ENCODE measurements around the gene SNX13.

DNA sequence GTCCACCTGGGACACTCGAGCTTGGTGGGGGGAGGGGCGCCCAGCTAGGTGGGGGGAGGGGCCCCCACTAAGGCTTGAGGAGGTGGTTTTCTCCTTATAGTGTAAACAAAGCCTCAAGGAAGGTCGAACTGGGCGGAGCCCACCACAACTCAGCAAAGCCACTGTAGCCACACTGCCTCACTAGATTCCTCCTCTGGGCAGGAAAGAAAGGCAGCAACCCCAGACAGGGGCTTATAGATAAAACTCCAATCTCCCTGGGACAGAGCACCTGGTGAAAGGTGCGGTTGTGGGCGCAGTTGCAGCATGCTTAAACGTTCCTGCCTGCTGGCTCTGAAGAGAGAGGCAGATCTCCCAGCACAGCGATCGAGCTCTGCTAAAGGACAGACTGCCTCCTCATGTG is 133.1 kb downstream of the SNX13 start:
- TF ChIP-seq, protein P1, sequence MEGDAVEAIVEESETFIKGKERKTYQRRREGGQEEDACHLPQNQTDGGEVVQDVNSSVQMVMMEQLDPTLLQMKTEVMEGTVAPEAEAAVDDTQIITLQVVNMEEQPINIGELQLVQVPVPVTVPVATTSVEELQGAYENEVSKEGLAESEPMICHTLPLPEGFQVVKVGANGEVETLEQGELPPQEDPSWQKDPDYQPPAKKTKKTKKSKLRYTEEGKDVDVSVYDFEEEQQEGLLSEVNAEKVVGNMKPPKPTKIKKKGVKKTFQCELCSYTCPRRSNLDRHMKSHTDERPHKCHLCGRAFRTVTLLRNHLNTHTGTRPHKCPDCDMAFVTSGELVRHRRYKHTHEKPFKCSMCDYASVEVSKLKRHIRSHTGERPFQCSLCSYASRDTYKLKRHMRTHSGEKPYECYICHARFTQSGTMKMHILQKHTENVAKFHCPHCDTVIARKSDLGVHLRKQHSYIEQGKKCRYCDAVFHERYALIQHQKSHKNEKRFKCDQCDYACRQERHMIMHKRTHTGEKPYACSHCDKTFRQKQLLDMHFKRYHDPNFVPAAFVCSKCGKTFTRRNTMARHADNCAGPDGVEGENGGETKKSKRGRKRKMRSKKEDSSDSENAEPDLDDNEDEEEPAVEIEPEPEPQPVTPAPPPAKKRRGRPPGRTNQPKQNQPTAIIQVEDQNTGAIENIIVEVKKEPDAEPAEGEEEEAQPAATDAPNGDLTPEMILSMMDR (IDR thresholded peaks at IDR 0.05): no peak
- TF ChIP-seq EZH2 (IDR thresholded peaks at IDR 0.05; ENCODE audit: borderline replicate concordance, insufficient read depth, low read depth, low read length, poor library complexity, severe bottlenecking): no peak
